NCI-H524 treated with DMSO at 0.1 percent for 48 hours (cell line): ENCODE data around the gene ZNF521.
"Not testable (repeated sequence)": the region's sequence is repeated elsewhere in the genome, so short reads cannot be mapped to it uniquely, and the experiment has no call there.

Experiments
- DNase-seq: peaks from one replicate; lab custom pipeline; 2025; lab: John Stamatoyannopoulos, UW

Gene ZNF521

DNA sequence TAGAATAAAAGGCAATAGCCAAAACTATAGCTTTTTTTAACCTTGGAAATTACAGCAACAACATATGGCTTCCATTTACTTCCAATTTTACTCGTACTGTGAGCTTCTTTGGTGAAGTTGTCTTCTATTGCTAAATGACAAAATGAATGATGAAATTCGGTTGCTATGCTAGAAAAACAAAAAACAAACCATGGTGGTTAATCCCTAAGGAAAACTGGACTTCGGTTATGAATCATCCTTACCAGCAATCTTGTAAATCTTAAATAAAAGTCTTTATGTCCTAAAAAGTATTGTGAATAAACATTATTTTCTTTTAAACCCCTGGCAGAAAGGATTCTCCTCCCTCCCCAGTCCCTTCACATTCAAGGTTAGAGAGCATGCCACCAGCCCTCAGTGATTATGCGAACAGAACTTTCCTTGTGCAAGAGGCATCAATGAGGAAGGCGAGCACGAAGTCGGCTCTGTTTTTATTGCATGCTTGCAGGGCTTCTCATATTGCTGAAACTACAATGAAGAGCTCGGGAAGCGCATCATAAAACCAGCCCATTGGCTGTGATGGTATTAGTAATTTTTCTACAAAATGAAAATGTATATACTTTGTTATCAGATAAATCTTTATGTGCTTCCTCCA lies 62.9 kb downstream of the ZNF521 start:
- DNase-seq: no peak

DNA sequence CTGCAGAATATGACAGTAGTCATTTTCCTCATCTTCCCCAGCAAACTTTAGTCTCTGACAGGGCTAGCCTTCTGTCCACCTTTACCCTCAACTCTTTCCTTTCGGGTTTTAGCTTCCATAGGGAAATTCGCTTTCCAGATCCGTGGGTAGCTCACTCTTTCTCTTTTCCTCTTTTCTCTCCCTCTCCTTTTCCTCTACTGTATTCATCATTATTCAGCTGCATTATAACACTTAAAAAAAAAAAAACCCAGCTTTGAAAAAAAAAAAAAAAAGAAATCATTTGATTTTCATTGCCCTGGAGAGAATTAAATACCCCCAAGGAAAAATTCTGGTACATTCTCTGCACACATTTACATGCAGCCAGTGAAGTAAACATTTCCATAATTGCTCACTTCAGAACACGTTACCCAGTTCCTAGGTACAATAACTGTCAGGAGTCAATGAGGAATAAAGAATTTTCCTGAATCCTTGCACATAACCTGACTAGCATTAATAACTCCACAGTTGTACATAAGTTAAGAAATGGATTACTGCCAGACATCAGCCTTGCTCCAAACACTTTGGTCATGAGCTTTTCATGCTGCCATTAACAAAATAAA lies 63.5 kb downstream of the ZNF521 start:
- DNase-seq: no peak

DNA sequence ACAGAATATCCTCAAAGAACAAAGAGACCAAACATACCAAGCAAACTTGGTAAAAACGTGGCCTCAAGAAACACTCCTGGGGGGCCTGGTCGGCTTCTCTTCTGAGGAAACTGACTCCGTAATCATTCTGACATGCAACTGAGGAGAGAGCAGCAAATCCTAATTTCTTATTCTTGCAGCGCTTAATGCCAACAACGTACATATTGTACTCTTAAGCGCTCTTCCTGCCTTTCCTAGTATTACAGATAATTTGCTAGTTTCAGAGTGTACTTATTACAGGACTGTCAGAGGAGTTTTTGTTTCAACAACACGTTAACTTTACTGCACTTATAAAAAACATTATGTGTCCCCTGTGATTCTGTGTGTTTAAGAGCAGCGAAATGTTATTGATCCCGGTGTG lies 64.9 kb downstream of the ZNF521 start:
- DNase-seq: no peak

DNA sequence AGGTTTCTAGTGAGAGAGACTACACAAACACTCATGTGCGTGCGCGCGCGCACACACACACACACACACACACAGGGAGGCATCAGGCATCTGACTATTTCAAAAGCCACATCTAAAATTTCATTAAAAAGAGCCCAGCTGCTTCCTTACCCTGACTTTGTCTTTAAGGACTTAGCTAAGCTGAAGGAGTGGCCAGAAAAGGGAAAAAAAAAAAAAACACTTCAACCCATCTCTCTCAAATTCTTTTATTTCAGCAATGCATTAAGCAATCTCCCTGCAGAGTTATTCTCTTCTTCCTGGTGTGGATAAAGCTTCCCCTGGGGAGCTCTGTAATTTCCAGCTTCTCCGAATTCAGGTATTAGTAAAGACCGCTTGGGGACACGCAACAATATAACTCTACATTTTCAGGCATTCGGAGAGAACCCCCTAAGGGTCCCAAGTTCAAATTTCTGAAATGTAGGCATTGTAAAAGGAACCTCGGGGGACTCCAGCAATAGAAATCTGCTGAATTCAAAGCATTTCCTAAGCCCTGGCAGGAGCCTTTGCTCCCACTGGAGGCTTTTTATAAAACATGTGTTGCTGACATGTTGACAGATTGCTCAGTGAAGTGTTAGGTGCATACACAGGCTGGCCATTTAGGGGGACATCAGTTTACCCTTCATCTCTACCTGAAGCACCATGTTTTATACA lies 67.0 kb downstream of the ZNF521 start:
- peak; percentile 40 for DNase-seq

DNA sequence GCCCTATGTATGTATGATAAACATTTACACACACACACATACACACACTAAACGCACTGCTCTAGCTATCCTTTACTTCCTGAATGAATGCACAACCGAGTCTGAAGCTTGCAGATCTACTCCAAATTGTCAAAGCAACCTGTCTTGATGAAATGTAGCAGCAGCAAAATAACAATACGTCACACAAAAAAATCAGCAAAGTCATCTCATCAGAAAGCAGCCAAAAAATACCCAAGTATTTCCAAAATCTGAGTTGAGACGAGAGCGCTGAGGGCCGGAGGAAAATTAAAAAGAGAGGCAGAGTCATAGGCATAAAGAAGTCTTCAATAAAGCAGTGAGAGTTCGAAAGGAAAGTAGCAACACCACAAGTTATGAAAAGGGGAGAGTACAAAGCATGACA lies 67.7 kb downstream of the ZNF521 start:
- DNase-seq: no peak

DNA sequence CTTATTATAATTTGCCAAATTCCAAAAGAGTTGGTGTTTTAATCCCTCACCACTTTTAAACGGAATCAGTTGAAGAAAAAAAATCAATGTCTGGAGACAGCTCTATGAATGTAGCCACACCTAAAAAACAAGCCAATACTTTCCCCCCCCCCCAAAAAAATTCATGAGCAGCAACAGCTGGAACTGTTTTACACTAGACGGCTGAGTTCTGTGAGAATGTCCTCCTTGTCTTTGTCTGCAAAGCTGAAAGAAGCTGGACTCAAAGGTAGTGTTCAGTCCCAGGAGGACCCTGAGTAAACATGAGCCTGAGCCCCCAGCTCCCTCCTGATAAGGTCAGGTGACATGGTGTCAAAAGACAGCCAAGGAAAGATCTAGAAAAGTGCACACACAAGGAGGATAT lies 68.2 kb downstream of the ZNF521 start:
- DNase-seq: no peak

DNA sequence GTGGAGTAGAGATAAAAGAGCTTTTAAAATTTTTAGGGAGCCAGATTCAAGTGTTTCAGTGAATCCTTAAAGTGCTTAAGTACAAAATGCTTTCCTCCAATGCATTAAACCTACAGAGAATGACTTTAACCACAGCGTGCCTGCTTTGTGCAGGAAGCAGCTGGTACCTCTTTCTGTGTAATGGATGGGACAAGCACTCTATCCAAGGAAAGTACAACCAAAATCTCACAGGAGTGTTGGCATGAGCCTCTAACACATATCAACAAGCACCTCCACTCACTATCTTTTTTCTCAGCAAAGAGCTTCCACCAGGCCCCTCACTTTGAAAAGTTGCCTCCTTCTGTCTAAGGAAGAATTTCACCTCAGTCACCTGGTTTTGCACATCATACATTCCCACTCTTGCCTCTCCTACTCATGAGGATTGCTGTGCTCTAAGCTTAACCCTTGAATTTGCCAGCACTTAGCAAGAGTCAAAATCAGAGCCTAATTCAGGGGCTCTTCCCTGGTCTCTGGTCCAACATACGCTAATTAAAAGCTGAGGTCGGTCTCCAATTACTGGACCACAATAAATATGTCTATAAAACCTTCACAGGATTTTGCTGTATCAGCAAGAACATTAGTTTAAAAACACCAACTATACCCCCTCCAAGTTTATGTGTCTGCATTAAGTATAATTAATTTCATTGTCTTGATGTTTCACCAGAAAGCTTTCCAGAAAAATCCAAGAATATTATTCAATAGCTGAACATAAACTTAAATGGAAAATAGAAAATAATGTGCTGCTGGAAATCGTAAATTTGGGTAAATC lies 68.9 kb downstream of the ZNF521 start:
- no peak for DNase-seq

DNA sequence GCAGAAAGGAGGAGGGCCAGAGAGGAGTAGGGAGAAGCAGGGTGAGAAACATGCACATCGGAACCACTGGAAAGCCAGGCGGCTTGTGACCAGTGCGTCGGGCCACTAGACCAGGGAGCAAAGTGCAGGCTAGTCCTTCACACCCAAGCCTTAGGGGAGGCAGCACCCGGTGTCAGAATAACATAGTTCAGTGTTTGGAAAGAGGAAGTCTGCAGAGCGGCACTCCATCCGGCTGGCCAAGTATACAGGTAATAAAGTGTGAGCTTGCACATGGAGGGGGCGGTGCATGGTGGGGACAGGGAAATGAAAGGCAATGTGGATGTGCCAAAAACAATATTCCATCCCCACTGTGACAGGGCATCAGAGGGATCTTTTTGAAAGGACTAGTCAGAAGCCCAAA lies 69.7 kb downstream of the ZNF521 start:
- DNase-seq: no peak

DNA sequence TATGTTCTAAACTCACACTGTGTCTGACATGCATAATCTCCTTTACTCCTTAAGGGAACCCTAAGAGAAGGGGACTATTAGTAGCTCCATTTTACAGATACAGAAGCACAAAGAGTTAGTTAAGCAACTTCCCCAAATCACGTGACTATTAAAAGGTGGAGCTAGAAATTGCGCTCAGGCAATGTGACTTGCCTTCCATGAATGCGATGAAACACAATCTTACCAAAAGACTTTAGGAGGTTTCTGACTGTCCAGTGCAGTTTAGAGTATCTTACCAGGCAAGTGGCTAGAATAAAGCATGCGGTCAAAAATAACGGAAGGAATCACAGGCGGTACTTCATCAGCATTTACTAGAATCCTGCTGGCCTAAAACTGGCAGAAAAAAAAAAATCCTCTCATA lies 70.4 kb downstream of the ZNF521 start:
- DNase-seq: no peak

DNA sequence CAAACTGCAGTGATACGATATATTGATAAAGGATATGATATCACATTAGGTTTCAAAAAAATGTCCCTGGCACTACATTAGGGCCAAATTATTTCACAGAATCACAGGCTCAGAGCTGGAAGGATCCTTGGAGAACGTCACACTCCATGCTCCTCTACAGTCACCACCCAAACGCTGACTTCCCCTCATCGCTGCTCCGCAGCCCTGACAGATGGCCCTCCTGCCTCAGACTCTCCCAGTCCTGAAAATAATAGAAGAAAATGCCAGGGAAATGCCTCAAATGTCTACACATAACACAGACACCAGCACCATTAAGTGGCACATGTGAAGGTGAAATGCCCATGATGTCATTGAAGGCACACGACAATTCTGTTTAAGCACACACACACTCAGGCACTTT lies 72.0 kb downstream of the ZNF521 start:
- DNase-seq: peak; percentile 11

DNA sequence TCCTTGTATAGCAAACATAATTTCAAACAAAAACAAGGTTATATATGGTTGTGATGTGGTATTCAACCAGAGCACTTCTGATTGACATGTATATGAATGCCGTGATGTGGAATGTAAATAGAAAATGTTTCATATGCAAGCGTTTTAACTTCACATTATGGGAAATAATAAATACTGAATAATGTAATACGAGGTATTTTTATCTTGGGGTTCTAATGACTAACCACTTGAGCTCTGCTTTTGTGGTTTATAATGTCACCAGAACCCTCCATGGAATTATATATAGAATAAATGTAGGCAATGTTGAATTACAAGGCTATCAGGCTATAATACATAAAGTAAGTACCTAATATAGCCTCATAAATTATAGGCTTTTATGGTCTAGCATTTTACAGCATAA lies 72.4 kb downstream of the ZNF521 start:
- DNase-seq: no peak

DNA sequence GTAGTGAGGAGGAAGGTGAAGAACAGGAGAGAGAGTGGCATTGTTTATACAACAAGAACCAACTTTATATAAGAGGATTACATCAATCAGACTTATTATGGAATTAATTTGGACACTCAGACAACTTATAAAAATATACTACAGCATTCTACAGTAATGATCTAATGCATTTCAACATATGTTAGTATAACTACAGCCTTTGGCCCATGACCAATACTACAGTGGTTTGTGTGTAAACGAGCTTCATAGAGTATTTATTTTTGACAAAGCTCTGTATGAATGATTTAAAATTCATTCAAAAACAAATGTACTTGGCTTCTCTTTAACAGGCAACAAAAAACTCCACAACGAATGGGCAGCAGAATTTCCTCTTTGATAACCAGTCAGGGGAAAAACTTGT lies 72.8 kb downstream of the ZNF521 start:
- DNase-seq: peak; percentile 35

DNA sequence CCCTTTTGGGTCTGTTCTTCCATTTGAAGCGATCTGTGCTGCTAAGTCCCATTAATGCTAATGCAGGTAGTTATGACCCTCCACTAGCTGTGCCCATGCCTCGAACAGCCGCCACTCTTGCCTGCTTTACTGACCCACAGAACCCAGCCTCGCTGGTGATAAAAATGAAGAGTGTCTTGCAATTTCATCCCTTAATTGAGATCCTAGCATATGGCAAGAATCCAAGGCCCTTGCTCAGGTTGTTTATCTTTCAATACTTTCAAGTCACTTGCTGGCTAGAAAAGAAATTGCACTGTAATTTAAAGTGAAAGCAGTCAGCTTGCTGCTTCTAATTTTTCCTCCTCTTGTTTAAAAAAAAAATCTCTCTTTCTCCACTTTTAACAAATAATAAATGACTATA lies 73.6 kb downstream of the ZNF521 start:
- peak; percentile 61 for DNase-seq

DNA sequence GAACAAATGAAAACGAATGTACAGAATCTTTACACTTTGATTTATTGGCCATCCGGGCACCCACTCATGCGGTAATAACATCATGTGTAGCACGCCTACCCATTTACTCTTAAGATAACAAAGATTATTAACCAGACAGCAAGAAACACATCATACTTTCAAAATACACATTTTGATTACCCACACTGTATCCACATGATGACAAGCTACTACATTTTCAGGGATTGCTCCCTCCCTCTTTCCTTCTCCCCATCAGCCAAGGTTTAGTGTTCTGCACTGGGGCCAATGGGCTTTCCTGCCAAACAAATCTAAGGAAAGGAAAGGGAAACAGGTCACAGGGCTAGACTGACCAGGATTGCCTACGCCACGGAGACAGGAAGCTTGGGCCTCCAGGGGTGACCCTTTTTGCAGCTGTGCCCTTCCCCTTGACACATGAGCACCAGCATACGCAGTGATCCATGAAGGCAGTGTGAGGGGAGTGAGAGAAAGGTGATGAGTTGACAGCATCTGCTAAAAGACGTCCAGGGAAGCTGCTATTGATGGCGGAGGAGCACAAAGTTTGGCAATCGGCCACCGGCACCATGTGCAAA lies 76.5 kb downstream of the ZNF521 start:
- no peak for DNase-seq

DNA sequence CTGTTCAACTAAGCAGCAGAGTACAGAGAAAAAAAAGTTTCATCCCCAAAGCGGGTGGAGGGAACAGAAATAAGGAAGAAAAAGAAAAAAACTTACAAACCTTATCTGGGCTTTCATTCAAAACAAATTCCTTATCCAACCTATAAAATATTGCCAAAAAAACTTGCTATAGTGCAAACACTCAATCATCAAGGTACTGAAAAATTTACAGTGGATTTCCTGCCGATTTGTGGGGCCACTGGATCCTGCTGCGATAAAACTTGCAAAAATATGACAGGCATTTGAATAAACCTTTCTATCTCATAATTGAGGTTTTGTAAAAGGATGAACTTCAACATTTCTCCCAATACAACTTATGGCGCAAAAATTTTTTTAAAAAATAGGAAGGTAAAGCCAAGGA lies 77.0 kb downstream of the ZNF521 start:
- DNase-seq: no peak

DNA sequence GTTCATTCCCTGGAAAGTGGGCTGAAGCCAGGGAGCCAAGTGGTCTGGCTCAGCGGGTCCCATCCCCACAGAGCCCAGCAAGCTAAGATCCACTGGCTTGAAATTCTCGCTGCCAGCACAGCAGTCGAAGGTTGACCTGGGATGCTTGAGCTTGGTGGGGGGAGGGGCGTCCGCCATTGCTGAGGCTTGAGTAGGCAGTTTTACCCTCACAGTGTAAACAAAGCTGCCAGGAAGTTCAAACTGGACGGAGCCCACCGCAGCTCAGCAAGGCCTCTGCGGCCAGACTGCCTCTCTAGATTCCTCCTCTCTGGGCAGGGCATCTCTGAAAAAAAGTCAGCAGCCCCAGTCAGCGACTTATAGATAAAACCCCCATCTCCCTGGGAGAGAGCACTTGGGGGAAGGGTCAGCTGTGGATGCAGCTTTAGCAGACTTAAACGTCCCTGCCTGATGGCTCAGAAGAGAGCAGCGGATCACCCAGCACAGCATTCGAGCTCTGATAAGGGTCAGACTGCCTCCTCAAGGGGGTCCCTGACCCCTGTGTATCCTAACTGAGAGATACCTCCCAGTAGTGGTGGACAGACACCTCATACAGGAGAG lies 84.9 kb downstream of the ZNF521 start:
- DNase-seq: not testable (repeated sequence)

DNA sequence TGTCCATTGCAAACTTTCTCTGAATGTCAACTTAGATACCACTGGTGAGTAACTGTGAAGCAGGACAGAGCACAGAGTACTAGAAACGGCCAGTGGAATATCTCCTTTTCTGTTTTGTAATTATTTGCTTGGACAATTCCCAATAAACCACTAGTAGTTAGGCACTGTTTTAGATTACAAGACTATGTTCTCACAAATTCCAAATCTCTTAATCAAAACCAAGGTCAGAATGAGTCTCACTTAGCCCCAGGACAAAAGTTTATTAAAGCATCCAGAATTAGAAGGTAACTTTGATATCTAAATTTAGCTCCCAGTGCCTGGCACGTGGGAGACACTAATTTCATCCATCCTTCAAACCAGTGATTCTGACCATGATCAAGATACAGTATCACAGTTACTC lies 89.0 kb downstream of the ZNF521 start:
- no peak for DNase-seq

DNA sequence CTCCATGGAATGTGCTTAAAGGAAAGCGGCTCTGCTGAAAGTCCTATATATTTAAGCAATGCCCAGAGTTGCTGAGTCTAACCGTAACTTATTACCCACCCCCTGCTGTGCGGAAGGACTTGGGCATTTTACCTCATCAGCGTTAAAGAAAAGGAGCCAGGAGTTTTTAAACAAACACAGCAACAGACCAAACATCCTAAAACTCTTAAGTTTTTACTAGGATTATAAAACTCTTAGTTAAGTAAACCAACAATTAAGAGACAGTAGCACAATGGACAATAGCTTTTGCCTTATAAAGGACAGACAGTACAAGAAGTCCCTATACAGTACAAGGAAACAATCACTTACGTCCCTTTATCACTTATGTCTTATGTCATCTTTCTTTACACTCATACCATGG lies 90.2 kb downstream of the ZNF521 start:
- no peak for DNase-seq

DNA sequence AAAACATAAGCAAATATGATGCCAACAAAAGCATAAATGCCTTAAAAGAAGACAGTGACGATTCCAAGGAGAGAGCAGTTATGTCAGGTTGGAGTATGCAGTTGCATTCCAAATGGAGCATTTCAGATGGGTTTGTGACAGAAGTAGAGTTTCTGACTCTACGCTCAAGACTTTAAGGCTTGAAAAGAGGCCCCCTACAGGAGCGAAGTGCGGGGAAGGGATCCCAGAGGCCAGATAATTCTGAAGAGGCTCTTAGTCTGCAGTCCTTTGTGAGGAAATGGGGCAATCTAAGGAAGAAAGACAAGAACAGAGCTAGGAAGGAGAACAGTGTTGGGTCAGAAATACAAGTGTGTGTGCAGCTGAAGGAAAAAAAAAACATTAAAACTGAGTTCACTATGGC lies 95.5 kb downstream of the ZNF521 start:
- DNase-seq: no peak

DNA sequence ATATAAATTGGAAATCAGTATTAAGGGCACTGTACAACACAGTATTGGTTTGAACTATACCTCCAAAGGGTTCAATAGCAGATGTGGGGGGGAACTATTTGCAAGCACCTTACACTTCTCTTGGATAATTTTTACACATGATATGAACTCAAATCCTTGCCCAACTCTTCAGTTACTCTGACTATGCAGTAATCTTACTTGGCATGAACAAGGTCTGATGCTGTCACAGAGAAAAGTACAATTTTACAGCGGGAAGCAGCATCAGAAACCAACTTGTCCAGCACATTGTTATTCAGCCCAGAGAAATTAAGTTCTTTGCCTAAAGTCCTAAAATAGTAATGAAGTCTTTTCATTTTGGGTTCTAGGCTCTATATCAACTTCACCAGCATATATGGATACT lies 98.2 kb downstream of the ZNF521 start:
- no peak for DNase-seq

DNA sequence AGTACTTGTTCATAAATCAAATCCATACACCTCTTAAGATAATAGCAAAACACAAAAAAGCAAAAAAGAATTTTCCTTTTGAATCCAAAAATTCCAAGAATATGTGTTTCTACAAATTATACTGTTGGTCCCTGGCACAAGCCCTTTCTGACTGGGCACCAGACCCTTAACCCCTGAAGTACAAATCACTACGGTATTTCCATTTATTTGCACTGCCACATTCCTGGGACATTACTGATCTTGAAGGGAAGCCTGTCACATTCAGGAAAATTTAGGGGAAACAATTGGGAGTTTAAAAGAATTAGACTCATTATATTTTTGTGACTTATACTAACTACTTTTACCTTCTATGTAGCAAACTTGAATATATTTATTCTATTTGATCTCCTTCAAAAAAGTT lies 98.8 kb downstream of the ZNF521 start:
- no peak for DNase-seq

DNA sequence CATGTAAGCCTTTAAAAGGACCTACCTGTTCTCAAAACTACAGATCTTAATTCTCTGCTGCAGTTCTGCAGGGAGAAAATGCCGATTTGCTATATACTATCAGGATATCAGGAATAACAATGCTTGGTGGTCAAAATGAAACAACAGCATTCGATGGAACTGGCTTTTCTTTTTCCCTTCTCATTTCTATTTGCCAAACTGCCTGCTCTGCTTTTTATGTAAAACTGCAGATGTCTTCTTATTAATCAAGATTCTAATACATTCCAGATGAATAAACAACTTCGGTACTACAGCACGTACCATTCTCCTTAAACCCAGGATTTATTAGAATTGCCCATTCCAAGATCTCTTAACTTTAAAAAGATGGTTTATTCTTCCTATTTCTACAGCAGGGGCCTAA lies 100.9 kb downstream of the ZNF521 start:
- DNase-seq: no peak
